Stimulated activated CD4-positive, alpha-beta T cell treated with anti-CD3 and anti-CD28 coated beads, Interleukin-15, amount 100 ng/mL, for 48 hours (primary cell): Measurements from ENCODE around the gene KRT15.

Source experiments
- DNase-seq, 2 donors: peaks; one replicate each; pipeline ENCODE4 v3.0.0-alpha.2; 2020; ENCODE audit warnings: low read depth in 2 of 2

The KRT15 gene

DNA sequence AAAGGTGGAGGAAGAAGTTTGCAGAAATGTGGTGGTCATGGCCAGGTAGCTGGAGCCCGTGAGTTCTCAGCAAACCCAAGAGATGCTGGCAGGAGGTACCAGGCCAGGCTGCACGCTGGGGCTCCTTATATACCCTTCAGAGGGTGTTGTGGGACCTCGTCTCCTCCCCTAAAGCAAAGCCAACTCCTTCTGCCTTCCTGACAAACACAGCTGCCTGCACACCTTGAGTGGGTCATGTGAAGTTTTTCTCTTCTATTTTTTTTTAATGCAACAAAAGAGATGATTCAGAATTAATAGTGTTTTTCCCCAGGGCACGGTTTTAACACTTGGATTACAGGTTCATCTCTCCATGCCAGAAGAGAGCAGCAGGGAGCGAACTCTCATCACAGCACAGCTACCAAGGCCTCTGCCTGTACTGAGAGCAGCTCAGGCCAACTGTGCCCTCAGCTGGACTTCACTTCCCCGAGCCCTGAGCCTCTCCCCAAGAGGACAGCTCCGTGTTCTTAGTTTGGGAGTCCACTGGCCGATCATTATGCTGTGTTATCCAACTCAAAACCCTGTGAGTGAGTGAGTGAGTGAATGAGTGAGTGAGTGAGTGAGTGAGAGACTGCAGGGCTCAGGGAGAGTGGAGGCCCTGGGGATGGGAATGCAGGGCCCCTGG, at the start of gene KRT15:
Gene KRT15 (minus strand): TSS at position 102 of the 661 bp plus-strand sequence. CDS start 63 bp downstream, at position 39.
- DNase-seq: no peak

DNA sequence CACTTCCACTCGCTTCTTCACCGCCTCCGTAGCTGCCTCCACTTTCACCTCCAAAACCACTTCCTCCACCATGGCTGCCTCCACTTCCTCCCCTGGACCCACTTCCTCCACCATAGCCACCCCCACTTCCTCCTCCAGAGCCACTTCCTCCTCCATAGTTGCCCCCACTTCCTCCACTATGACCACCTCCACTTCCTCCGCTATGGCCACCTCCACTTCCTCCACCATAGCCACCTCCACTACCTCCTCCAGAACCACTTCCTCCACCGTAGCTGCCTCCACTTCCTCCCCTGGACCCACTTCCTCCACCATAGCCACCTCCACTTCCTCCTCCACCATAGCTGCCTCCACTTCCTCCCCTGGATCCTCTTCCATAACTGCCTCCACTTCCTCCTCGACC, 48.6 kb upstream of the KRT15 start:
- no peak for DNase-seq

DNA sequence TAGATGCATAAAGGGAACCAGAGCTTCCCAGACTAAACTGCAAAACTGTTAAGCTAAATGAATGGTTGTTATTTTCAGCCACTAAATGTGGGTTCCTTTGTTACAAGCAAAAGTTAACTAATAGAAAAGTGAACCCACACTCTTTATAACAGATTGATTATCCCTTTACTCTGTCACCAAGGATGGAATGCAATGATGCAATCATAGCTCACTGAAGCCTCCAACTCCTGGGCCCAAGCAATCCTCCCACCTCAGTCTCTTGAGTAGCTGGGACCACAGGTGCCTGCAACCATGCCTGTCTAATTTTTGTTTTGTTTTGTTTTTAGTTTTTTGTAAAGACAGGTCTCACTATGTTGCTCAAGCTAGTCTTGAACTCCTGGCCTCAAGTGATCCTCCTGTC, 46.6 kb upstream of the KRT15 start:
- no peak for DNase-seq

DNA sequence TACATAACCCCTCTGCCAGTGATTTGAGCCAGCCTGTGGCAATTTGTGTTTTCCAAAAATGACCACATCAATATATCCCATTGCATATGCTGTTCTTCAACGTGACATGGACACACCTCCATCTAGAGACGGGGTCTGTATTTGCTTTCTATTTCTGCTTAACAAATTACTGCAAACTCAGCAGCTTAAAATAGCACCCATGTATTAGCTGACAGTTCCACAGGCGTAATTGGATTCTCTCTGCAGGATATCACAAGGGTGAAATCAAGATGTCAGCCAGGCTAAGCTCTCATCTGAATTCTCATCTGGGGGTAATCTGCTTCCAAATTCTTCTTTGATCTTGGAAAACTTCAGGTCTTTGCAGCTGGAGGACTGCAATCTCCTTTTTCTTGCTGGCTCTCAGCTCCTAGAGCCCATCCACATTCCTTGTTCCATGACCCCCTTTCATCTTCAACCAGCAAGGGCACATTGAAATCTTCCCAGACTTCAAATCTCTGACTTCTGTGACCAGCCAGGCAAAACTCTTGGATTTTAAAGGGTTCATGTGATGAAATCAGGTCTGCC, 45.0 kb upstream of the KRT15 start:
- DNase-seq: no peak

DNA sequence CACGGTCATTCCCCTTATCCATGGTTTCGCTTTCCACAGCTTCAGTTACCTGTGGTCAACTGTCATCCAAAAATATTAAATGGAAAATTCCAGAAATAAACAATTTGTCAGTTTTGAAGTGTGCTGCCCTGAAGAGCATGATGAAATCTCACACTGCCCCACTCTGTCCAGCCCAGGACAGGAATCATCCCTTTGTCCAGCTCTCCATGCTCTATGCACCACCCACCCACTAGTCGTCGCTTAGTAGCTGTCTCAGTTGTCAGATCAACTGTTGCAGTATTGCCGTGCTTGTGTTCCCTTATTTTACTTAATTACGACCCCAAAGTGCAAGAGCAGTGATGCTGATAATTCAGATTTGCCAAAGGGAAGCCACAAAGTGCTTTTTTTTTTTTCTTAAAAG, 42.9 kb upstream of the KRT15 start:
- no peak for DNase-seq

DNA sequence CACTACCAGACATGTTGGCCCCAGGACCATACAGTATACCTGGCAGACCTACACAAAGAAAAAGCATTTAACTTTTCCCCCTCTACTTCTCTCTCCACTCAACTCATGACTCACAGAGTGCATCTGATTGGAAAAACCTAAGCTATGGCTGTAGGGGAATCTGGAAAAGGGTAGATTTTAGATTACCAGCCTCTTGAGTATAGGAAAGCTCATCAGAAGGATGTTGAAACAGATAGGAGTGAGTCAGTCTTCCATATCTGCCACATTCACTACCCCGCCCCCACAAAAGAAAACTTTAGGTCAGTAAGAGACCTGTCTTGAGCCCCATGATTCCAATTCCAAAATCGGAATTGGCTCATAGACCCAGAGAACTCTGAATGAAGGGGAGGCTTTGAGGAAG, 40.9 kb upstream of the KRT15 start:
- no peak for DNase-seq

DNA sequence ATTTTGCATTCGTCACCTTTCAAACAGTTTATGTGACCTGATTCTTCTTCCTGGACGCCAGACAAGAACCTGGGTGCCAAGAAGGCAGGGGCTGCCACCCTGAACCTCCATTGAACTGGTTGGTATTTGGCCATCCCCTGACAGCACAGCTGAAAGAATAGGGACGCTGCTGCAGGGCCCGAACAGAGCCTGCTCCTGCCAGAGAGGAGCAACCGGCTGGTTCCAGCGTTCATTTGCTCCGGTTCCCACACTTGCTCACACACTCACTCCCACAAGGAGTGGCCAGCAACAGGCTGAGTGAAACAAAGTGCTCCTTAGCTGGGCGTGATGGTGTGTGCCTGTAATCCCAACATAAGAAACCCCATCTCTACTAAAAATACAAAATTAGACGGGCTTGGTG, 38.2 kb upstream of the KRT15 start:
- DNase-seq: no peak

DNA sequence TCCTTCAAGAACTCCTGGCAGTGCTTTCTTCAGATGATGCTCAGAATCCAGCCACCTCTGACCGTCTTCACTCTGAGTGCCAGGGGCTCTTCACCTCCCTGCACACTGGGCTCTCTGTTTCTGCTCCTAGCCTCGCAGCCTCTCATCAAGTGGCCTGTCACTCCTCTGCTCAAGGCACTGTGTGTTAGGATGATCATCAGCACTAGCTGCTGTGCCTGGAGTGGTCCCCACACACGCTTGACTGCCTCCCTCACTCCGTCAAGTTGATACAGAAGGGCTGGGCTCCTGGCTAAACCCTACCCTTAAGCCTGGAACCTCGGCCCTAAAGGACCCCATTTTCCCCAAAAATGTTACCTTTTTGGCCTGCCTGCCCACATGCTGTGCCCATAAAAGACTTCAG, 37.6 kb upstream of the KRT15 start:
- no peak for DNase-seq

DNA sequence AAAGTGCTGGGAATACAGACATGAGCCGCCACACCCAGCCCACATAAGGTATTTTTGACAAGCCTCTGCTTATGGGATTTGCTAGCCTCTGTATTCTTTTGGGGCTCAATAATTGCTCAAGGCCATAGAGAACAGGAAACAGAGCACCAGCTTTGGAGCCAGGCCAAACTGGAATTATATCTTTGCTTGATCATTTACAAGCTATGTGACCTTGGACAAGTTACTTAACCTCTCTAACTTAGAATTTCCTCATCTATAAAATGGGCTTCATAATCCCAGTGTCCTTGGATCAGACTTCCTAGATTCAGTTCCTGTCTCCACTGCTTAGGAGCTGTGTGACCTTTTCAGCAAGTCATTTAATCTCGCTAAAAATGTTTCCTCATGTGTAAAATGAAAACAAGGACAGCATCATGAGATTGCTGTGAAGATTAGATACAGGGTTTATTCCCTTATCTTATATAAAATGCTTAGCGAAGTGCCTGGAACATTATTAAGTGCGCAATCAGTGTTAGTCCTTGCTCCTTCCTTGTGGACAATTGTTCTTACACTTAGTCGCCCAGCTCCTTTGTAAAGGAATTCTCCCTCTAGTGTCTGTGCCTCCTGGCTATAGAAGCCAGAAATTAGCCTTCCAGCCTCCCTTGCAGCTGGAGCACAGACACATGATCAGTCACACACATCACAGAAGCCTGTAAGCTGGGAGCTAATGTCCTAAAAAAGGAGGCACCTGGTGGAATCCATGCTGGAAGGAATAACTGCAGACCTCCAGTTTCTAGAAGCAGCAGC, 36.6 kb upstream of the KRT15 start:
- no peak for DNase-seq

DNA sequence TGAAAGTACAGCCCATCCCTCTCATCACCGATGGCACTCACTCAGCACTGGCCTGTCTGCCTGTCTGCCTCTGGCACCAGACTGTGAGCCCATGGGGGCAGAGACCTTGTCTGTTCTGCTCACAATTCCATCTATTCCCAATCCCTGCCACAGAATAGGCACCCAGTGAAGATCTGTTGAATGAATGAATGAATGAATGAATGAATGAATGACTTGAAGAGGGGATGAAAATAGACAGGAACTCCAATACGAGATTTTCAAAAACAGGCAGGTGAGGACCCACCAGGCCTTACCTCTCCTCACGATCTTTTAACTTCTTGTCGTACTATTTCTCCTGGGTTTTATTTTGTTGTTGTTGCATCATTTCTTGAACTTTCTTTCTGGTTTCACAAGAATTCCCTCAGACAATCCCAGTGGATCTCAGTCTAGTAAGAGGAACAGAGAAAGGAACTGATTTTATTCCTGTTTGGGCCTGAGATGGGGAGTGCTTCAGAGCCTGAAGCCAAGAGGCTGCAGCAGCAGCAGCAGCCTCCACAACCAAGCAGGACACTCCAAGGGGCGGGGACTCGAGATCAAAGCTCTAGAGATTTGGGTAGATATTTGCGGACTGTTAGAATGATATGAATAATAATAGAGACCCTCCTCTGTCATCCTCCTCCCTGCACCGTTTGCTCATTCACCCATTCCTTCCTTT, 35.4 kb upstream of the KRT15 start:
- DNase-seq: no peak

DNA sequence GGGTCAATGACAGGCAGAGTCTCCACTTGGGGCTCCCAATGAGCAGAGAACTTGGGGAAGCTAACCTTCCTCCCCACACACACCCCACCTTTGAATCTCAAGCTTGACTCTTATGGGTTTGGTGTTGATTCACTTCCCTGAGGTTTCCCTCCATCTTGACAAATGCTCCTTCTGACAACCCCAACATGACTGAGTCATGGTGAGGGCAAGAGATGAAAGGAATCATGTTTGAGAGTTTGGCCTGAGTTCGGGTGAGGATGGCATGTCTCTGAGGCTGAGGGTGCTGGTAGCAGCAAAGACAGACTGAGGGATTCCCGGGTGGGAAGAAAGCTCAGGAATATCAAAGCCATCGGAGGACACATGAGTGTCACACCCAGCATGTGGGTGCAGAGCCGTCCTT, 34.5 kb upstream of the KRT15 start:
- DNase-seq: no peak

DNA sequence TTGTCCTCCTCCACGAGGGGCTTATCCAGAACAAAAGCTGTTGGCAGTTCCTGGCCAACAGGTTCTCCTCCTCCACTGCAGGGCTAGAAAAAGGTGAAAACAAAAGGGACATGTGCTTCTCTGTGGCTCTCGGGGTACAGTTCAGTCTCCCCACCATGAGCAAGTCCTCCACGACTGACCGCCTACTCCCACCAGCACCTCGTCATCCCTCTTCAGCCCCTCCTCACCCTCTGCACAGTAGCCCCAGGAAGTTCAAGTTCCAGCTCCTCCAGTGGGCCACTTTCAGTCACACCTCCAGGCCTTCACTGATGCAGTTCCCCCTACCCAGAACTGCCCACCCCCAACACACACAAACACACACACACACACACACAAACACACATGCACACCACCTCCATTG, 33.8 kb upstream of the KRT15 start:
- DNase-seq: no peak

DNA sequence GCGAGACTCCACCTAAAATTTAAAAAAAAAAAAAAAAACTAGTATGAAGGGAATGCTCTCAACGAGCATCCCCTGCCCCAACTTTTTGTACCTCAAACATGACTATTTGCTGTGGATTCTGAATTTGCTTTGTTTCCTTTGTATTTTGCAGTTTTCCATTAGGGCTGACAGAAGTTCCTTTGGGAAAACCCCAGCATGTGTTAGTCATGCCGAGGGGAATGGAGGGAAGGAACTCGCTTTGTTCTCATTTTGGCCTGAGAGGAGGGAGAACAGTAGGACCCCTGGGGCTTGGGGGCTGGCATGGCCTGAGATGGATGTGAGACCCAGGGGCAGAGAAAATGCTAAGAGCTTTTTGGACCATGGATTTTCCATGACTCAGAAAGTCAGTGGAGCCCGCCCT, 32.7 kb upstream of the KRT15 start:
- DNase-seq: no peak

DNA sequence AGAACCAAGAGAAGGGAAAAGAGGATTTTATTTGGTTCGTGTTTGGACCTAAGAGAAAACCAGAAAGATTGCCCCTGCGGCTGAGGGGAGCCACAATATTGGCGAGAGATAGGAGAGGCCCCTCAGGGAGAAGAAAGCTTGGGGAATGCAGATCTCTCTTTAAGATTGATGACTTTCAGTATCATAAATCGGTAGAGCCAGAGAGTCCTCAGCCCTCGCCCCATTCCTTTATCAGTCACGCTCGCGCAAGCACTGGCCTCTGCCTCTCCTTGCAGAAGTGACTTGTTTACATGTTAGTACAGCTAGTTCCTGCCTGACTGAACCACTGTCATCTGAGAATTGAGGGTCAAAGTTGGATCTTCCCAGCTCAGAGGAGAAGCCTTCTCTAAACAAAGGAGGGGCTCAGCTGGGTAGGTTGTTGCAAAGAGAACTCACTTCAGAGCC, 30.9 kb upstream of the KRT15 start:
- no peak for DNase-seq

DNA sequence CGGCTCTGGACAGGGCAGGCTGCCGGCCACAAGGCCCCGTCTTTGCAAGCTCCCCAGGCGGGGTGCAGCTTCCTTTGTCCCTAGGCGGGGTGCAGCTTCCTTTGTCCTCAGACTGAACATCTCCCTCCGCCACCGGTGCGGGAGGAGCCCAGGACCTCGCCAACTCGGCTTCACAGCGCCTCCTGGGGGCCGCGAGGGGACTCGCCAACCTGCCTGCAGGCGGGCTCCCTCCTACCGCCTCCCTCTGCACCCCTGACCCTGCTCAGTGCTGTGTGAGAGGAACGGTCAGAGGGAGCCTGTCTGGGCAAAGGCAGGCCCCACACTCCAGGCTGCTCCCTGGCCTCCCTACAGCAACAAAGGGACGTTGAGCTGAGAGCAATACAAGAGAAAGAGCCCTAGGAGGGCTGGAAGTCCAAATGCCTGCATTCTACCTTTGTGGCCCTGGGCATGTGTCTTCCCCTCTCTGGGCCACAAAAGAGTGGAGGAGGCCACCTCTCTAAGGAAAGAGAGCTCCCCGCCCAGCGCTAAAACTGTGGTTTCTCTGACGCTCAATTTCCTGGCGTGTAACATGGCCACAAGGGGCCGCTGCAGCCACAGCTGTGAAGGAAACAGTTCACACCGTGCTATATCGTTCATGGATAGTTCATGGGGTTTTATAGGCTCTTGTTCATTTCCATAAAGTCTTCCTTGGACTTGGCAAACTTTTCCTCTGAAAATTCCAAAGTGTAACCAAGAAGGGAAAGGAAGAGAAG, 30.3 kb upstream of the KRT15 start:
- peak; percentile 63 to 78 for DNase-seq

DNA sequence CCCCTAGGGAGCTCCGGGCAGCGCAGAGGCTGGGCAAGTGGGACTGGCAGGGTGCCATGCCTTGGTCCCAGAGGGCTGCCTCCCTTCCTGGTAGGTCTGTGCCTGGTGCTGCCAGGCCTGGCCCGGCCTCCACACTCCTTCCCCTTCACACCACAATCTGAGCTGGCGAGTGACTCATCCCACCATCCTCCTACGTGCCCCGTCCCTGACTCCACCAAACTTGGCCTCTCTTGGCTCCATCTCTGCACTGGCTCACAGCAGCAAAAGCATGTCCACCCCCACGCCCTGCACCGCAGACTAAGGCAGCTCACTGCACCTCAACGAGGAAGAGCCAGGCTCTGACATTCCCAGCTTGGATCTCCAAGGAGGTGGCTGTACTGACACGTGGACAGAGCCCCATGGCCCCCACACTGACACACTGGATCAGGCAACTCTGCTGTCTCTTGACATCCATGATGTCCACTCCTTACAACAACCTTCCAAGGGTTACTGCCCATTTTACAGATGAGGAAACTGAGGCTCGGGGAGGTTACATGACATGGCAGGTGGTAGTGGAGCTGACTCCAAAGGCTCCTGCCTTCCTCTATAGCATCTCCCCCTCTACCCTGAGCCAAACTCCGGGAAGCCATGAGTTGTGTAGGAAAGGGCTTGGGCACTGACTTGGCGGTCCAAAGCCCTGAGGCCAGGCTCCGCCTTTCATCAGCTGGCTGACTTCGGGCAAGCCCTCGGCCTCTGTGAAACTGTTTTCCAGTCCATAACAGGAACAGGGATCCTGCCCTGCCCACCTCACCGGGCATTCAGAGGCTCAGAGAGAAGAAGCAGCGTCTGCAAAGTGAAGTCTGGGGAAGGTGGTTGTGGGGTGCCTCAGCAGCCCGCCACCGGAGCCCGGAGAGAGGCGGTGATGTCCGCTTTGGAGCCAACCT, 29.5 kb upstream of the KRT15 start:
- DNase-seq: peak; percentile 71 to 78

DNA sequence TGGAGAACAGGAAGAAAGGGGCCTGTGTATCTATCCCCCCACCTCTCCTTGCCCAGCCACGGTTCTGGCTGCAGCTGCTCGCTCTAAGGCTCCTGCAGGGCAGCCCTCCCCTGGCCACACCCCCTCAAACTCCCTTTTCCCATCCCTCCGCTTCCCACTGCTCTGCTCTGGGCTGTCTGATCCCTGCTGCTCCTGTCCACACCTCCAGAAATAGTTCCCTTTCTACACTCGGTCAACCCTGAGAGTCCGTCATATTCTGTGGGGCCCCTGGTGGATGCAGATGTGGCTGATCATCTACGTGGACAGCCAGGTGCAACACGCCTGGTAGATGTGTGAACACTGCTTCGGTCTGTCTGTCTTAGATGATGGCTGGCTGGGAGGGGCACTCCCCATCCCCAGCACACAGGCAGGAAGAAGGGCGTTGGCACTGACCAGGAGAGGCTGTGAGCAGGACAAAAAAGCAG, 28.7 kb upstream of the KRT15 start:
- DNase-seq: no peak

DNA sequence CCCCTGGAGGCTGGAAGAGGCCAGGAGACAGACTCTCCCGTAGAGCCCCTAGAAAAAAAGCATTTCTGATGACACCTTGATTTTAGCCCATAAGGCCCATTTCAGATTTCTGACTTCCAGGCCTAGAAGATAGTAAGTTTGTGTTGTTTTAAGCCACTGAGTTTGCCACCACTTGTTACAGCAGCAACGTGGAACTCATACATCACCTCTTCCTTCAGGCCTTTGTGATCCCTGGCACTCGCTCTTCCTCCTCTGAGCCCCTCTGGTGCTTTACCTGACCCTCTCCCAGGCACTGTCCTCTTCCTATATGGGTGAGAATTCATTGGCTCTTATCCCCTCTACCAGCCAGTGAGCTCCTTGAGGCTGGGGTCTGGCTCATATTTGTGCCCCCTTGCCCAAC, 28.1 kb upstream of the KRT15 start:
- DNase-seq: no peak

DNA sequence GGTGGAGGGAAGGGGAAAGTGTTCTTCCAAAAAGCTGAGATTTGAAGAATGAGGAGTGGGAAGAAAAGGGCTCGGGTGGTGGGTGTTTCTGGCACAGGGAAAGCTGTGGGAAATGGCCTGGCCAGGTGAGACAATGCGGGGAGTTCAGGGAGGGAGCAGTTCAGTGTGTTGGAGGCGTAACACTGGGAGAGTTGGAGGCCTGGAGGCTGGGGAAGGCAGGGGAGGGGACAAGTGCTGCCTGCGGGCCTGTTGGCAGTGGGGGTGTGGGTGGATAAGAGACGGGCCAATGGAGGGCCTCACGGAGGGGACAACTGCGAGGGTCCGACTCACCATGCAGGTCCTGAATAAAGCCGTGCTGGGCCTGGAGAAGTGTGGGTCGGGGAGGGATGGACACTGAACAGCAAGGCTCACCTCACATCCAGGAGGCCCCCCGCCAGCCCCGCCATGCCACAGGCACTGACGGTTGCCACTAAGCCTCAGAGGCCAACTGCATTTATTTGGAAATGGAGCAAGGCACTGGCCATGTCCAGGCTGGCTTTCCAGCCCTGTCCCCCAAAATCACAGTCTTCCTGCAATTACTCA, 27.2 kb upstream of the KRT15 start:
- no peak for DNase-seq

DNA sequence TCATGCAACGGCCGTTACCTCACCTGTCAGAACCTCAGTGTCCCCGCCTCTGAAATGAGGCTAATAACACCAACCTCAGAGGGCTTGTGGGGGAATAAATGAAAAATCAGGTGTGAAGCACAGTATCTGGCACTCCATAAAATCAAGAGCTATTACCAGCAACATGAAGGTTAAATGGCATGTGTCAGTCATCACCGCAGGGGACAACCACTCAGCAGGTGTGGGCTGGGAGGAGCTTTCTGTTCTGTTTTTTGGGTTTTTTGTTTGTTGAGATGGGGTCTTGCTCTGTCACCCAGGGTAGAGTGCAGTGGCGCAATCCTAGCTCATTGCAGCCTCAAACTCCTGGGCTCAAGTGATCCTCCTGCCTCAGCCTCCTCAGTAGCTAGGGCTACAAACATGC, 26.2 kb upstream of the KRT15 start:
- DNase-seq: no peak
